Measurements from ENCODE around the gene RPL10A.

RPL10A gene

GRCh38 chr6:35452183-35453090, 15.8 kb upstream of the RPL10A start, which contains the start of gene FANCE:
FANCE (plus strand) TSS chr6:35452338; CDS start chr6:35452546, 208 bp downstream.
- Mint-ChIP-seq H3K36me3 (ENCODE audit: low read depth) (peaks cover 10% of the 10 kb centered on the region), H3K27me3 (ENCODE audit: low read depth) (peaks cover 5% of the 10 kb centered on the region), H3K9me3 (no peaks in the 10 kb centered on the region), H3K27ac (peak within 1 kb of the TSS; percentile 54 to 81 (median 67)), H3K4me3 (peak within 1 kb of the TSS; percentile 84 to 91 (median 85)), H3K4me1 (peaks cover 40% of the 10 kb centered on the region)
- TF ChIP-seq CTCF (IDR thresholded peaks at IDR 0.05; ENCODE audit: unreplicated experiment in 3 of 3) = no peak

- Mint-ChIP-seq H3K27ac (peak overlapping the region; percentile 54 to 81 (median 67)), H3K4me3 (peak overlapping the region; percentile 80 to 91 (median 84)), H3K36me3 (ENCODE audit: low read depth) (peaks cover 16% of the 10 kb centered on the region), H3K27me3 (ENCODE audit: low read depth) (peaks cover 4% of the 10 kb centered on the region), H3K4me1 (peaks cover 43% of the 10 kb centered on the region), H3K9me3 (no peaks in the 10 kb centered on the region)
- no peak for TF ChIP-seq CTCF (IDR thresholded peaks at IDR 0.05; ENCODE audit: unreplicated experiment in 3 of 3)
These were observed 15.0 kb upstream of the RPL10A start for GRCh38 chr6:35453236-35453635.

- no peak for TF ChIP-seq CTCF (IDR thresholded peaks at IDR 0.05; ENCODE audit: unreplicated experiment in 3 of 3)
- H3K9me3 Mint-ChIP-seq = no peaks in the 10 kb centered on the region
- peak overlapping the region; percentile 80 to 91 (median 84) for H3K4me3 Mint-ChIP-seq
- H3K36me3 Mint-ChIP-seq (ENCODE audit: low read depth) = peaks cover 23% of the 10 kb centered on the region
- H3K27me3 Mint-ChIP-seq (ENCODE audit: low read depth) = peaks cover 4% of the 10 kb centered on the region
- H3K4me1 Mint-ChIP-seq = peaks cover 47% of the 10 kb centered on the region
- H3K27ac Mint-ChIP-seq = peak overlapping the region; percentile 32 to 68 (median 53)
These were observed 13.7 kb upstream of the RPL10A start for GRCh38 chr6:35454391-35455110.

GRCh38 chr6:35457907-35458306, 10.3 kb upstream of the RPL10A start:
- H3K4me3 Mint-ChIP-seq = no peak overlapping the region
- peaks cover 40% of the 10 kb centered on the region for H3K4me1 Mint-ChIP-seq
- no peak for TF ChIP-seq CTCF (IDR thresholded peaks at IDR 0.05; ENCODE audit: unreplicated experiment in 3 of 3)
- H3K9me3 Mint-ChIP-seq = no peaks in the 10 kb centered on the region
- no peaks in the 10 kb centered on the region for H3K27me3 Mint-ChIP-seq (ENCODE audit: low read depth)
- no peak overlapping the region for H3K27ac Mint-ChIP-seq
- peaks cover 38% of the 10 kb centered on the region for H3K36me3 Mint-ChIP-seq (ENCODE audit: low read depth)

- Mint-ChIP-seq H3K27me3 (ENCODE audit: low read depth) (no peaks in the 10 kb centered on the region), H3K4me1 (peaks cover 15% of the 10 kb centered on the region), H3K4me3 (no peak overlapping the region), H3K27ac (no peak overlapping the region), H3K36me3 (ENCODE audit: low read depth) (peaks cover 41% of the 10 kb centered on the region), H3K9me3 (no peaks in the 10 kb centered on the region)
- no peak for TF ChIP-seq CTCF (IDR thresholded peaks at IDR 0.05; ENCODE audit: unreplicated experiment in 3 of 3)
These were observed 6.9 kb upstream of the RPL10A start for GRCh38 chr6:35461270-35461669.
